ENCODE results near the gene CPNE7.

DNA sequence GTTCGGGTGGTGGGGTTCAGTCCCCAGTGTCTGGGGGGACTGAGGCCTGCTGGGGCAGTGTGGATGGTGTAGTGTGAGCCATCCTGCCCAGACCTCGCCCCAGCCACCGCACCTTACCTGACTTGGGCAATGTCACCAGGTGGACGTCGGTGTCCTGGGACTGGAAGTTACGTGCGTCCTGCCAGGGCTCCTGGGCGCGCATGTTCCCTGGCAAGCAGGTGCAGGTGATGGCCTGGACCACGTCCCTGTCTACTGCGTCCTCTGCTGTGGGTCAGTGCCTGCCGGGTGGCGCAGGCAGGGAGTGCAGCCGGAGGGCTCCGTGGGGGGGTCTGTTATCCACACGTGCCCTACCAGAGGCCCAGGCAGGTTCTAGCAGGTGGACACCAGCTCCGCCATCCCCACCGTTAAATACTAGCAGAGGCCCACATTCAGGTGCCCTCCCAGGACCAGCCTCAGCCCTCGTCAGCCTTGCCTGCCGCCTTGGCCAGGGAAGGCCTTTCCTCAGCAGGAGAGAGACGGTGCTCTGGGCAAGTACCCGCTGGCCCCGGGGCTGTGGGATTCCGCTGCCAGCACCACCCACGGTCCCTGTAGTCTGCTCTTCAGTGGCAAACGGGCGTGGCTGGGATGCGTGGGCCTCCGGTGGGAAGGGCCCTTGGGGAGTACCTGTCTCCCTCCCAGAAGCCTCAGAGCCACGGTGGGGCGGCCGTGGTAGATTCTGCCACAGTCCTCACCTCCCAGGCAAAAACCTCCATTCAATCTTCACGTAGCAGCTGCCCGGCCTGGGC, 29.8 kb downstream of the CPNE7 start:
- TF ChIP-seq, protein P1, sequence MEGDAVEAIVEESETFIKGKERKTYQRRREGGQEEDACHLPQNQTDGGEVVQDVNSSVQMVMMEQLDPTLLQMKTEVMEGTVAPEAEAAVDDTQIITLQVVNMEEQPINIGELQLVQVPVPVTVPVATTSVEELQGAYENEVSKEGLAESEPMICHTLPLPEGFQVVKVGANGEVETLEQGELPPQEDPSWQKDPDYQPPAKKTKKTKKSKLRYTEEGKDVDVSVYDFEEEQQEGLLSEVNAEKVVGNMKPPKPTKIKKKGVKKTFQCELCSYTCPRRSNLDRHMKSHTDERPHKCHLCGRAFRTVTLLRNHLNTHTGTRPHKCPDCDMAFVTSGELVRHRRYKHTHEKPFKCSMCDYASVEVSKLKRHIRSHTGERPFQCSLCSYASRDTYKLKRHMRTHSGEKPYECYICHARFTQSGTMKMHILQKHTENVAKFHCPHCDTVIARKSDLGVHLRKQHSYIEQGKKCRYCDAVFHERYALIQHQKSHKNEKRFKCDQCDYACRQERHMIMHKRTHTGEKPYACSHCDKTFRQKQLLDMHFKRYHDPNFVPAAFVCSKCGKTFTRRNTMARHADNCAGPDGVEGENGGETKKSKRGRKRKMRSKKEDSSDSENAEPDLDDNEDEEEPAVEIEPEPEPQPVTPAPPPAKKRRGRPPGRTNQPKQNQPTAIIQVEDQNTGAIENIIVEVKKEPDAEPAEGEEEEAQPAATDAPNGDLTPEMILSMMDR (IDR thresholded peaks at IDR 0.05): no peak
- no peak for TF ChIP-seq POLR2A (IDR thresholded peaks at IDR 0.05)
